Amygdala (tissue), 56 donors: ENCODE results near the gene FMO2.

Experiments
- DNase-seq, 56 donors: peaks; one replicate each; lab custom pipeline; 2025; lab: John Stamatoyannopoulos, UW

Gene FMO2

GRCh38 chr1:171172471-171172870 lies 12.6 kb upstream of the FMO2 start:
- DNase-seq: no peak

- no peak for DNase-seq
These were observed 12.0 kb upstream of the FMO2 start for GRCh38 chr1:171173069-171173468.

GRCh38 chr1:171174560-171175294 lies 10.4 kb upstream of the FMO2 start:
- no peak for DNase-seq

GRCh38 chr1:171177261-171177660 lies 7.8 kb upstream of the FMO2 start:
- DNase-seq: no peak

- DNase-seq: no peak
These were observed 5.5 kb upstream of the FMO2 start for GRCh38 chr1:171179318-171180227.

- no peak for DNase-seq
These were observed 4.4 kb upstream of the FMO2 start for GRCh38 chr1:171180670-171181069.

GRCh38 chr1:171188388-171189266 lies 3.5 kb downstream of the FMO2 start:
- peak in 8 of 56 donors; percentile 1 to 22 (median 4) for DNase-seq

GRCh38 chr1:171191992-171192391 lies 6.9 kb downstream of the FMO2 start:
- no peak for DNase-seq

- no peak for DNase-seq
These were observed 10.7 kb downstream of the FMO2 start for GRCh38 chr1:171195767-171196166.

GRCh38 chr1:171196351-171196750 lies 11.3 kb downstream of the FMO2 start:
- DNase-seq: no peak

GRCh38 chr1:171198081-171198480 lies 13.0 kb downstream of the FMO2 start:
- no peak for DNase-seq

GRCh38 chr1:171204296-171204695 lies 19.2 kb downstream of the FMO2 start:
- no peak for DNase-seq

- DNase-seq: no peak
These were observed 21.3 kb downstream of the FMO2 start for GRCh38 chr1:171206204-171206977.

- no peak for DNase-seq
These were observed 21.9 kb downstream of the FMO2 start for GRCh38 chr1:171206978-171207355.

GRCh38 chr1:171207377-171207776 lies 22.3 kb downstream of the FMO2 start:
- no peak for DNase-seq

GRCh38 chr1:171210355-171210754 lies 25.3 kb downstream of the FMO2 start:
- no peak for DNase-seq

- DNase-seq: peak in 1 of 56 donors; percentile 8
These were observed 27.7 kb downstream of the FMO2 start for GRCh38 chr1:171212607-171213351.

GRCh38 chr1:171213559-171214454 lies 28.7 kb downstream of the FMO2 start:
- DNase-seq: no peak
